MCF 10A (cell line): ENCODE results near the gene SPATA20. TPM values are rescaled to one million over a fixed set of nuclear protein-coding genes. Genes with fewer than 3 reads are reported as not detected.

ENCODE experiments used
- BruUV-seq: library from RNA; stranded (reverse); fragments of 400-500 nt; replicated peaks from 2 replicates; lab custom pipeline; 2021; lab: Mats Ljungman, UMichigan
- CTCF ChIA-PET: fragments of 300-600 bp; sonication (Branson Sonifier 250); formaldehyde crosslinking; extraction: SDS; loops from one replicate; lab custom pipeline; 2021; ENCODE audit warnings: antibody characterized with exemption, inconsistent platforms; lab: Yijun Ruan, JAX
- POLR2A ChIA-PET: fragments of 300-600, 350-650 bp; sonication (Branson Sonifier 250); formaldehyde crosslinking; extraction: SDS; loops from one replicate; lab custom pipeline; 2020; ENCODE audit warnings: antibody characterized with exemption, inconsistent platforms; lab: Yijun Ruan, JAX
- DNase-seq: peaks from one replicate; pipeline ENCODE4 v3.0.0-alpha.2; 2018; ENCODE audit not compliant: unreplicated experiment
- H3K27ac Mint-ChIP-seq: one replicate; pipeline ENCODE4 v1.8.0; 2022; ENCODE audit warnings: mild to moderate bottlenecking, low read depth, mixed read lengths; ENCODE audit not compliant: unreplicated experiment
- H3K27me3 Mint-ChIP-seq: one replicate; pipeline ENCODE4 v1.8.0; 2022; ENCODE audit warnings: mixed read lengths; ENCODE audit not compliant: insufficient read depth, unreplicated experiment
- H3K36me3 Mint-ChIP-seq: one replicate; pipeline ENCODE4 v1.8.0; 2022; ENCODE audit warnings: mild to moderate bottlenecking, moderate library complexity, mixed read lengths; ENCODE audit not compliant: insufficient read depth, unreplicated experiment
- H3K4me1 Mint-ChIP-seq: one replicate; pipeline ENCODE4 v1.8.0; 2022; ENCODE audit warnings: mixed read lengths; ENCODE audit not compliant: insufficient read depth, unreplicated experiment
- H3K4me3 Mint-ChIP-seq: one replicate; pipeline ENCODE4 v1.8.0; 2022; ENCODE audit warnings: mild to moderate bottlenecking, moderate library complexity, mixed read lengths; ENCODE audit not compliant: unreplicated experiment
- H3K9me3 Mint-ChIP-seq: one replicate; pipeline ENCODE4 v1.8.0; 2022; ENCODE audit warnings: mixed read lengths; ENCODE audit not compliant: unreplicated experiment
- CTCF ChIP-seq: fragments of 200-600 bp; IDR thresholded peaks from one replicate; pipeline ENCODE4 v1.8.0; 2022; ENCODE audit warnings: antibody characterized with exemption, mild to moderate bottlenecking; ENCODE audit not compliant: unreplicated experiment
- intact Hi-C: fragments of 100-400 bp; cut with micrococcal nuclease; formaldehyde crosslinking; loops from 2 replicates; pipeline ENCODE4 v1.14.1; 2022
- total RNA-seq: library from RNA; stranded (reverse); gene quantifications from 2 replicates; pipeline ENCODE4 v1.2.3, GENCODE V29; 2022

Gene SPATA20
- total RNA-seq, 1 experiment from 2014 or later, result 35.3 TPM

GRCh38 chr17:50584116-50584515, 37.1 kb downstream of the SPATA20 start:
- CTCF ChIA-PET, result no interaction called here

GRCh38 chr17:50584749-50585148, 37.8 kb downstream of the SPATA20 start:
- no TSS peak for BruUV-seq
- Mint-ChIP-seq H3K4me3 (no peak overlapping the region), H3K4me1 (peaks cover 14% of the 10 kb centered on the region), H3K27me3 (peaks cover 45% of the 10 kb centered on the region), H3K9me3 (no peaks in the 10 kb centered on the region), H3K27ac (no peak overlapping the region), H3K36me3 (no peaks in the 10 kb centered on the region)
- intact Hi-C loops, result no loop called here
- ChIA-PET CTCF (interaction anchor here (0.5 kb wide), 1 partner anchor 25 kb away, joined by 3 read pairs; no protein-coding TSS in a partner anchor), POLR2A (interaction anchor here (0.8 kb wide), 1 partner anchor 10 kb away, joined by 3 read pairs; no protein-coding TSS in a partner anchor)
- no peak for DNase-seq
- no peak for TF ChIP-seq CTCF

More at GRCh38 chr17:50584116-50584515, 37.1 kb downstream of the SPATA20 start:
- no peaks in the 10 kb centered on the region for H3K36me3 Mint-ChIP-seq
- no peak for DNase-seq
- H3K4me1 Mint-ChIP-seq, result peaks cover 7% of the 10 kb centered on the region
- H3K27ac Mint-ChIP-seq, result no peak overlapping the region
- TF ChIP-seq CTCF, result no peak
- no peak overlapping the region for H3K4me3 Mint-ChIP-seq
- intact Hi-C loops, result no loop called here
- no TSS peak for BruUV-seq
- H3K27me3 Mint-ChIP-seq, result peaks cover 48% of the 10 kb centered on the region
- H3K9me3 Mint-ChIP-seq, result no peaks in the 10 kb centered on the region
- POLR2A ChIA-PET, result no interaction called here

- ChIA-PET POLR2A (interaction anchor here (0.8 kb wide), 1 partner anchor 10 kb away, joined by 3 read pairs; no protein-coding TSS in a partner anchor), CTCF (interaction anchor here (1.1 kb wide), 1 partner anchor 12 kb away, joined by 3 read pairs; no protein-coding TSS in a partner anchor)
- no peak for TF ChIP-seq CTCF
- no peaks in the 10 kb centered on the region for H3K36me3 Mint-ChIP-seq
- BruUV-seq, result no TSS peak
- H3K27ac Mint-ChIP-seq, result no peak overlapping the region
- H3K27me3 Mint-ChIP-seq, result peaks cover 45% of the 10 kb centered on the region
- peaks cover 14% of the 10 kb centered on the region for H3K4me1 Mint-ChIP-seq
- DNase-seq, result no peak
- no peaks in the 10 kb centered on the region for H3K9me3 Mint-ChIP-seq
- intact Hi-C loops, result no loop called here
- no peak overlapping the region for H3K4me3 Mint-ChIP-seq
Observed at GRCh38 chr17:50585346-50585745, 38.4 kb downstream of the SPATA20 start.

- ChIA-PET CTCF (interaction anchor here (0.6 to 1.1 kb wide), 2 partner anchors 13 to 72 kb away, joined by 3 read pairs; no protein-coding TSS in a partner anchor), POLR2A (interaction anchor here (0.5 kb wide), 1 partner anchor 17 kb away, joined by 3 read pairs; no protein-coding TSS in a partner anchor)
- no peak for TF ChIP-seq CTCF
- H3K4me1 Mint-ChIP-seq, result peaks cover 14% of the 10 kb centered on the region
- intact Hi-C loops, result no loop called here
- BruUV-seq, result no TSS peak
- DNase-seq, result no peak
- no peaks in the 10 kb centered on the region for H3K9me3 Mint-ChIP-seq
- H3K27ac Mint-ChIP-seq, result no peak overlapping the region
- no peaks in the 10 kb centered on the region for H3K36me3 Mint-ChIP-seq
- no peak overlapping the region for H3K4me3 Mint-ChIP-seq
- H3K27me3 Mint-ChIP-seq, result peaks cover 40% of the 10 kb centered on the region
Observed at GRCh38 chr17:50585891-50586290, 38.9 kb downstream of the SPATA20 start.
